BE2C (cell line): Measurements from ENCODE around the gene CTDSPL.

Source experiments
- DNase-seq: peaks from one replicate; pipeline ENCODE4 v3.0.0-alpha.2; 2020
- H3K27me3 ChIP-seq: fragments of 250-450 bp; sonication (Bioruptor Pico); 2 replicates; pipeline ENCODE4 v1.5.1; 2020; ENCODE audit warnings: mild to moderate bottlenecking
- H3K36me3 ChIP-seq: fragments of 250-450 bp; sonication (Bioruptor Pico); 2 replicates; pipeline ENCODE4 v1.5.1; 2020; ENCODE audit warnings: mild to moderate bottlenecking
- H3K4me1 ChIP-seq: fragments of 250-450 bp; sonication (Bioruptor Pico); 2 replicates; pipeline ENCODE4 v1.5.1; 2020
- H3K4me3 ChIP-seq: 2 replicates; pipeline ENCODE4 v1.5.1; 2011; ENCODE audit warnings: low read depth, low read length
- H3K9me3 ChIP-seq: fragments of 250-450 bp; sonication (Bioruptor Pico); 2 replicates; pipeline ENCODE4 v1.5.1; 2020
- CTCF ChIP-seq: IDR thresholded peaks from 2 replicates; pipeline ENCODE4 v1.5.1; 2012; ENCODE audit warnings: mild to moderate bottlenecking, low read depth, low read length

Gene CTDSPL

GRCh38 chr3:37849146-37849923, 12.3 kb upstream of the CTDSPL start:
- H3K27me3 ChIP-seq: no peaks in the 10 kb centered on the region
- no peak for DNase-seq
- no peaks in the 10 kb centered on the region for H3K36me3 ChIP-seq
- no peak overlapping the region for H3K4me3 ChIP-seq
- no peak for TF ChIP-seq CTCF
- no peaks in the 10 kb centered on the region for H3K4me1 ChIP-seq
- no peaks in the 10 kb centered on the region for H3K9me3 ChIP-seq

GRCh38 chr3:37852097-37852496, 9.6 kb upstream of the CTDSPL start:
- DNase-seq: no peak
- H3K4me3 ChIP-seq: no peak overlapping the region
- TF ChIP-seq CTCF: no peak
- H3K27me3 ChIP-seq: no peaks in the 10 kb centered on the region
- H3K4me1 ChIP-seq: no peaks in the 10 kb centered on the region
- no peaks in the 10 kb centered on the region for H3K9me3 ChIP-seq
- no peaks in the 10 kb centered on the region for H3K36me3 ChIP-seq

GRCh38 chr3:37852771-37853170, 8.9 kb upstream of the CTDSPL start:
- Histone ChIP-seq H3K4me3 (no peak overlapping the region), H3K36me3 (no peaks in the 10 kb centered on the region), H3K9me3 (no peaks in the 10 kb centered on the region), H3K27me3 (no peaks in the 10 kb centered on the region), H3K4me1 (no peaks in the 10 kb centered on the region)
- no peak for TF ChIP-seq CTCF
- DNase-seq: no peak

- Histone ChIP-seq H3K4me1 (no peaks in the 10 kb centered on the region), H3K27me3 (no peaks in the 10 kb centered on the region), H3K9me3 (no peaks in the 10 kb centered on the region), H3K4me3 (no peak overlapping the region), H3K36me3 (no peaks in the 10 kb centered on the region)
- no peak for DNase-seq
- TF ChIP-seq CTCF: no peak
These were observed 7.8 kb upstream of the CTDSPL start for GRCh38 chr3:37853691-37854413.

- DNase-seq: peak; percentile 77
- peaks cover 4% of the 10 kb centered on the region; the same call in 1 of the 2 replicates for H3K4me1 ChIP-seq
- no peaks in the 10 kb centered on the region for H3K36me3 ChIP-seq
- H3K4me3 ChIP-seq: no peak overlapping the region
- 0 out of 2 replicates have a peak, but pooled peaks cover 3% of the 10 kb centered on the region for H3K9me3 ChIP-seq
- peak; percentile 78 for TF ChIP-seq CTCF
- no peaks in the 10 kb centered on the region for H3K27me3 ChIP-seq
These were observed 6.2 kb upstream of the CTDSPL start for GRCh38 chr3:37855363-37855970.

DNA sequence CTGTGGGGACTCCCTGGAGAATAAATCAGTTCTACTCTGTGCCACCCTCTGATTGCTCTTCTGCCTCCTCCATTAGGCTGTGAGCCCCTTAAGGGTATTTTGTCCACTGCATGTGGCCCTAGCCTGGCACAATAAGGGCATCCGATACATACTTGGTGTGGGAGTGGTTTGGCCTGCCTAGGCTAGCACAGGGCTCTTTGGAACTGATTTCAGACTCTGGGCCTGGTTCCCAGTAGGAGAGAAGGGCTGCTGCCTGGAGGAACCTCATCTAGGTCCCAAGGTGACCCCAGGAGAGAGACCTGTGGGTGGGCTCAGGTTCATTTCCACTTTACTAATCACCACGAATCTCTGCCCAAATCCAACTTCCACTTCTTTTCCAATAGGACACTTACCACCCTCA, 5.3 kb upstream of the CTDSPL start:
- DNase-seq: no peak
- TF ChIP-seq CTCF: no peak
- H3K9me3 ChIP-seq: 0 out of 2 replicates have a peak, but pooled peaks cover 3% of the 10 kb centered on the region

More for the DNA sequence above, 5.3 kb upstream of the CTDSPL start:
- no peaks in the 10 kb centered on the region for H3K36me3 ChIP-seq
- H3K27me3 ChIP-seq: no peaks in the 10 kb centered on the region
- no peak overlapping the region for H3K4me3 ChIP-seq
- peaks cover 4% of the 10 kb centered on the region; the same call in 1 of the 2 replicates for H3K4me1 ChIP-seq
